HG03442 (cell line): ENCODE measurements around the gene TXNRD2.

Source experiments
- ATAC-seq: cut with Tn5 transposase; IDR thresholded peaks from one replicate; pipeline ENCODE4 v1.9.1; 2021; ENCODE audit warnings: mild to moderate bottlenecking, moderate library complexity; ENCODE audit not compliant: unreplicated experiment

Gene TXNRD2

GRCh38 chr22:19941365-19942082 is at the start of gene TXNRD2, which contains the start of gene COMT:
TXNRD2 (minus strand) TSS chr22:19941818; CDS start chr22:19941803, 15 bp downstream.
COMT (plus strand) TSS chr22:19941772; CDS start chr22:19962527, 20,755 bp downstream.
- ATAC-seq = peak; percentile 51

- ATAC-seq = no peak
Observed at GRCh38 chr22:19991395-19991644, 49.7 kb upstream of the TXNRD2 start.

GRCh38 chr22:19990609-19991394 is 49.2 kb upstream of the TXNRD2 start:
- no peak for ATAC-seq

GRCh38 chr22:19990188-19990587 is 48.6 kb upstream of the TXNRD2 start:
- ATAC-seq = no peak

- no peak for ATAC-seq
Observed at GRCh38 chr22:19989725-19990067, 48.1 kb upstream of the TXNRD2 start.

- no peak for ATAC-seq
Observed at GRCh38 chr22:19988965-19989724, 47.5 kb upstream of the TXNRD2 start.

GRCh38 chr22:19988331-19988808 is 46.8 kb upstream of the TXNRD2 start:
- ATAC-seq = no peak

GRCh38 chr22:19987394-19988306 is 46.0 kb upstream of the TXNRD2 start:
- ATAC-seq = no peak

- ATAC-seq = peak; percentile 62
Observed at GRCh38 chr22:19986410-19987341, 45.1 kb upstream of the TXNRD2 start.

- no peak for ATAC-seq
Observed at GRCh38 chr22:19986011-19986409, 44.4 kb upstream of the TXNRD2 start.

- no peak for ATAC-seq
Observed at GRCh38 chr22:19984851-19985811, 43.5 kb upstream of the TXNRD2 start.

GRCh38 chr22:19984201-19984753 is 42.7 kb upstream of the TXNRD2 start:
- no peak for ATAC-seq

- ATAC-seq = no peak
Observed at GRCh38 chr22:19983741-19984140, 42.1 kb upstream of the TXNRD2 start.

GRCh38 chr22:19982991-19983578 is 41.5 kb upstream of the TXNRD2 start:
- no peak for ATAC-seq

- no peak for ATAC-seq
Observed at GRCh38 chr22:19981961-19982920, 40.6 kb upstream of the TXNRD2 start.

- no peak for ATAC-seq
Observed at GRCh38 chr22:19981171-19981960, 39.7 kb upstream of the TXNRD2 start.
